T-helper 2 cell treated with Interferon-gamma antibody and Interleukin-4, amounts not matched to agents 100 ng/mL and 5 ng/mL, for 36 hours (primary cell): ENCODE measurements around the gene PTPRF. TPM values are rescaled to one million over a fixed set of nuclear protein-coding genes. Genes with fewer than 3 reads are reported as not detected.
"Not testable (repeated sequence)": the region's sequence is repeated elsewhere in the genome, so short reads cannot be mapped to it uniquely, and the experiment has no call there.

ENCODE experiments used
- intact Hi-C: fragments of 100-400 bp; cut with micrococcal nuclease; formaldehyde crosslinking; loops from one replicate; pipeline ENCODE4 v1.15.1; 2023
- total RNA-seq: library from RNA; stranded (reverse); gene quantifications from 2 replicates; pipeline ENCODE4 v1.2.3, GENCODE V29; 2022

Gene PTPRF
- total RNA-seq, 1 donor from 2014 or later: 2.6 TPM

DNA sequence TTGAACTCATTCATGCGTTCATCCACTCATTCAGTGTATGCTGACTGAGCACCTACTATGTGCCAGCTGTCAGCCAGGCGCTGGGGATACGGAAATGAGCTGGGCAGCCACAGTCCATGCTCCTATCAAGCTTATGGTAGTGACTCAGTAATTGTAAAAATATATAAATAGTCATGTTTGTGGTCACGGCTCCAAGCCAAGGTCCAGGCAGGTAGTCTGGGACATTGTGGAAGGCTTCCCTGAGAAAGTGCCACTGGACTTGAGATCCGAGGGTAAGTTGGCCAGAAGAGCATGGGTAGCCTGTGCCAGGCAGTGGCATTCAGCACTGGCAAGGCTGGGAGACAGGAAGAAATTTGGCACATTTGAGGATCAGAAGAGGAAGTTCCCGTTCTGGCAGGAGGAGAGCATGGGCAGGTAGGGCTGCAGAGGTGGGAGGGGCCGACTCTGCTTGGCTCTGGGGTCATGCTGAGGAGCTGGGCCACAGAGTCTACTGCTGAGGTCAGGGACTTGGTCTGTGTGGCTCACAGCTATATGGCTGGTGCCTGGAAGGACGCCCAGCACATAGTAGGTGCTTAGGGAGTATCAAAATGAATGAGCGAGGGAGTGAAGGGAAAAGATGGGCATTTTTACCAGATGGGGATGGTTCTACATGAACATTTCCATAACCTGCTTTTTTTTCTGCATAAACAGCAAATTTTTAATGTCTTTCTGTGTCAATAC lies 6.9 kb downstream of the PTPRF start:
- intact Hi-C loops: no loop called here

DNA sequence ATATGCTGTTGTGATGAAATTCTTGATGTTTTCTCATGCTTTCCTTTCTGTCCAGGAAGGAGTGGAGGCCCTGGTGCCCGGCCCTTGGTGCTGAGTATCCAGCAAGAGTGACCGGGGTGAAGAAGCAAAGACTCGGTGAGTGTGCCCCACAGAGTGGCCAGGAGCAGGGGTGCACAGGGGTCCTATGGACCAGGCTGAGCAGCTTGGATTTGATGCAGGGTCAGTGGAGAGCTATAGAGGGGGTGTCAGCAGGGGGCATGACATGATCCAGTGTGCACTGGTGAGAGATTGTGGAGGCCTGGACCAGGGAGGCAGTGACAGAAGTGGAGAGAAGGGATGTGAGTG lies 7.4 kb downstream of the PTPRF start:
- intact Hi-C loops: no loop called here

GRCh38 chr1:43538969-43539368 lies 8.3 kb downstream of the PTPRF start:
- intact Hi-C loops: no loop called here

DNA sequence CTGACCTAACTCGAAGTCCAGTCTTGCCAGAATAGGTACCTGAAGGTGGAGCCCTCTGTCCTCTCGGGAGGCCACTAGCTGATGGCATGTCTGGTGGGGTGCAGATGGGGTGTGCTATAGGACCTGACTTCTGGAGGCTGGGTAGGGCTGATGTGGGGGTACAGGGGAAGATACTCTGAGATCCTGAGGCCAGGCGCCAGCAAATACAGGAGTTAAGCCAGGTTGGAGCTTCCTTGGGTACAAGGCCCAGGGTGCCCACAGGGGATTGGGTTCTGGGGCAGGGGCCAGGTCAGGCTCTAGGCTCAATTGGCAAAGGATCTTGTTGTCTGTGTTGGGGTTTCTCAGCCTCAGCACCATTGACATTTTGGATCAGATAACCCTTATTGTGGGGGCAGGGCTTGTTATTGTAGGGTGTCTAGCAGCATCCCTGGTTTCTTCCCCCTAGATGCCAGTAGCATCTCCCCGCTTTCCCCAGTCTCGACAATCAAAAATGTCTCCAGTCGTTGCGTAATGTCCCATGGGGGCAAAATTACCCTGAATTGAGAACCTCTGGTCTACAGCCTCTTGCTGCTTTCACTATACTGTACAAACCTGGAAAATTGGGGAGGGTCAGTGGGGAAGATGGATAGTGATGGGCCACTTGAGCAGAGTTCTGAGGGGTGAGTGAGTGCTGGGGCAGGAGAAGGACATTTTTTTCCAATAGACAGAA lies 9.2 kb downstream of the PTPRF start:
- intact Hi-C loops: no loop called here

GRCh38 chr1:43540653-43541071 lies 10.0 kb downstream of the PTPRF start:
- intact Hi-C loops: no loop called here

GRCh38 chr1:43541141-43541540 lies 10.5 kb downstream of the PTPRF start:
- intact Hi-C loops: no loop called here

- intact Hi-C loops: no loop called here
Observed at GRCh38 chr1:43541721-43542401, 11.2 kb downstream of the PTPRF start.

DNA sequence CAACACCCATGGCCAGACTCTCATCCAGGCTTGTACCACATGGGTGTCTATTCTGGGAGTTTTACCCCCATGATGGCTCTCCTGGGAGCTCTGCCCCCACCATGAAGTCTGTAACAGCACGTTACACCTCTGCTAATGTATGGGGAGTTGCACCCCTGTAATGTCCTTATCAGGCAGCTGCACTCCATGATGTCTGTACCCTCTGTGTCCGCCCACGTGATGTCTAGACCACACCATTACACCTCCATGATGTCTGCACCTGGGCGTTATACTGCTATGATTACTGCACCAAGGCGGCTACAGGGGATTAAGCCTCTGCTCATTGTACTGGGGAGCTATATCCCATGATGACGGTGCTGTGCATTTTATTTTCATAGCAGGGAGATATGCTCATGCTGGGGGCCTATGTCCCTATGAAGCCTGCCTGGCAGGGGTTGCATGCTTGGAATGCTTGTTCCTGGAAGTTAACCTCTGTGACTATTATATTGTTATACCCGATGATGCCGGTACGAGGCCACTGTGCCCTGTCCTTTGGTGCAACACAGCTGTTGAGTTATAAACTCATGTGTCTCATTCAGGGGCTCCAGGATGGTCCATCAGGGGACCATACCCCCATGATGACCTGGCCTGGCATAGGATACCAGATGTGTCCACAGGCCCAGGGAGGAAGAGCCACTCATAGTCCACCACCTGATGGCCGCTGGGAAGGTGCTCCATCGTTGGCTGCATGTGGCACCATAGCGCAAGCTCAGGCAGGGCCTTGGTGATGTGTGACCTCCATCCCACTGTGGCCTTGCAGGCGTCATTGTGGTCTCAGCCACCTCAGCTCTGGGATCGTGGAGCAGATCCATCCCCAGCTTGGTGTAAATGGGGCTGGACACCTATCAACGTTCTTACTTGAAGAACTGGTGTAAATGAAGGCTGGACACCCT lies 12.1 kb downstream of the PTPRF start:
- intact Hi-C loops: no loop called here

DNA sequence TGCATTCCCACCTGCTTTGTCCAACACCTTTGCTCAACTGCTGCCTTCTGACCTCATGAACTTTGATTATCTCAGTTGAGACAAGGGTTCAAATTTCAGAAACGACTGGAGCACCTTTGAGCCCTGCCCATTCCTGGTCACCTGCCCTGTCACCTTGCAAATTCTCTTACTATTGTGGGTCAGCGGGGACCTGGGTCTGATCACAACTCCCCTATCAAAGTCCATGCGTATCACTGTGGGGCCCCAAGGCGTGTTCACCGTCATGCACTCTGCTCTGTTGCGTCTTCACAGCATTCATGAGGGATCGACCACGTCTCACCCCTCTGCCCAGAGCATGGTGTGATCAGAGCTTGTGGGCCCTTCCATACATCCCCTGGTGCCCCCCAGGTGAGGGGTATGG lies 12.9 kb downstream of the PTPRF start:
- intact Hi-C loops: no loop called here

DNA sequence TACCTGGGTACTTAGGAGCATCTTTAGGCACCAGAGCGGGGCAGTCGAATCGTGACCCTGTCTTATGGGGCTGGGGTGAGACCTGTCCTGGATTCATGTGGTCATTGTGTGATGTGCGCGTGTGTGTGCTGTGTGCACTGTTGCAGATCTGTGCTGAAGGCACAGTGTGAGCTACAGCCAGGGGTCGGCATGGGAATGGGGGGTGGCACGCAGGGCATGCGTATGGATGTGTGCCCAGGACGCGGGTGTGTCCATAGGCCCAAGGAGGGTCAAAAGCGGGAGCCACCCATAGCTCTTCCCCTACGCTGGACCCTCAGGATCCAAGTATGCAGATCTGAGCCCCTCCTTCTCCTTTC lies 14.6 kb downstream of the PTPRF start:
- intact Hi-C loops: no loop called here

- intact Hi-C loops: no loop called here
Observed at GRCh38 chr1:43545695-43546387, 15.2 kb downstream of the PTPRF start.

DNA sequence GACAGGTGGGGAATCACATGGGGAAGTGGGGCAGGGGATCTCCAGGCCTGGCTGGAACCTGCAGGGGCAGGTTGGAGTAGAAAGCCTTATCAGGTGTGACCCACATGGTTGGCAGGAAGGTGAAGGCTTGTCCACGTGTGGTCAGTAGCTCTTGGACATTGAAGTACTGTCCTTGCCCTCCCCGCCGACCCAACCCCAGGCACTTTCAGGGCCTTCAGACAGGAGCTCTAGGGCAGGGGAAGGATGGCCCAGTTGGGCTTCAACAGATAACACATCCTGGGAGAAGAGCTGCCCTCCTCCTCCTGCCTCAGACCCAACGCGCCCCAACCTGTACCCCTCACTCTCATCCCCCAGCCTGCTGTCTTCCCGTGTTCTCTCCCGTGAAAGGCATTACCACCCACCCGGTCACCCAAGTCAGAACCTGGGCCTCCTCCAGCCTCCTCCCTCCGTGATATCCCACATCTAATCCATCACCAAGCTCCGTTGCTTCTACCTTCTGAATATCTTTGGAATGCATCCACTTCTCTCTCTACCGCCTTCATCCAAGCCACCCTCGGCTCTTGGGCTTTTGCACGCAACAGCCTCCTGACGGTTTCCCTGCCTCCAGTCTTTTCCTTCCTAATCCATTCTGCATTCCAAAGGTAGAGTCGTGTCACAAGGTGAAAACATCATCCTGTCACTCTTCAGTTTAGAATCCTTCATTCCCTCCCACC lies 15.9 kb downstream of the PTPRF start:
- intact Hi-C loops: no loop called here

- intact Hi-C loops: no loop called here
Observed at GRCh38 chr1:43547538-43548072, 16.9 kb downstream of the PTPRF start.

- intact Hi-C loops: no loop called here
Observed at GRCh38 chr1:43548285-43549271, 17.9 kb downstream of the PTPRF start.

DNA sequence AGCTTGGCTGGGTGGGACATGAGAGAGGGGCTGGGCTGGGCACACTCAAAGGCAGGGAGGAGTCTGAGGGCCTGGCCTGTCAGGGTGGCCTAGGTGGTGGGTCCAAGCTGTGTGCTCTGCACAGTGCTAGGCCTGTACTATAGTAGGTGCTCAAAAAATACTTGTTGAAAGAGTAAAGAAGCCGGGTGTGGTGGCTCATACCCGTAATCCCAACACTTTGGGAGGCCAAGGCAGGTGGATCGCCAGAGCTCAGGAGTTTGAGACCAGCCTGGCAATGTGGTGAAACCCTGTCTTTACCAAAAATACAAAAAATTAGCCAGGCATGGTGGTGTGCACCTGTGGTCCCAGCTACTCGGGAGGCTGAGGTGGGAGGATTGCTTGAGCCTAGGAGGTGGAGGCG lies 18.7 kb downstream of the PTPRF start:
- intact Hi-C loops: not testable (repeated sequence)

DNA sequence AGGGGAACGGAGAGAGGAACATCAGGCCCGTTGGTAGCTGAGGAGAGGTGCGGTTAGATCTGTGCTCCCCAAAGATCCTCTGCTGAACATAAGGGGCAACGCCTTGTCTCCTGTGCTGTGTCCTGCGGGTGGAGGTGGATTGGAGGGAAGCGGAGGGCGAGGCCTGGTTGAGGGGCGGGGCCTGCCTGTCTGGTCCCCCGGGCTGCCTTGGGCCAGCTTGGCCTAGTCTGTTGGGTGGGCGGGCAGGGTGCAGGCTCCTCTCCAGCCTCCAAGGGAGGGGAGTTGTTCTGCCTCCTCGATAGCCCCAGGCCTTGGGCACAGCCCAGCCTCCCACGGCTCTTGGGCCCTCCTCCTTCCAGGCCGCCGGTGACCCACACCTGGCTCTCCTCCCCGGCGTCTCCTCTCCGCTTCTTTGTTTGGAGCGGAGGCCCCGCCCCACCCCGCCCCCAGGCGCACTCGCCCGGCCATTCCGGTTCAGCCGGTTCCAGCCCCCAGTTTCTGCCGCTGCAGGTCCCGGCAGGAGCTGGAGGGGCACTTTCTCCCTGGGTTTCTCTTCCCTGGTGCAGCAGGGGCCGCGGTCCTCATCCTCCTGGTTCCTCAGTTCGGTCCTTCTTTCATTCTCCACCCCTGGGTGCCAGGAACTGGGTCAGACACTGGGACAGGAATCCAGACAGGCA lies 19.4 kb downstream of the PTPRF start:
- intact Hi-C loops: no loop called here

DNA sequence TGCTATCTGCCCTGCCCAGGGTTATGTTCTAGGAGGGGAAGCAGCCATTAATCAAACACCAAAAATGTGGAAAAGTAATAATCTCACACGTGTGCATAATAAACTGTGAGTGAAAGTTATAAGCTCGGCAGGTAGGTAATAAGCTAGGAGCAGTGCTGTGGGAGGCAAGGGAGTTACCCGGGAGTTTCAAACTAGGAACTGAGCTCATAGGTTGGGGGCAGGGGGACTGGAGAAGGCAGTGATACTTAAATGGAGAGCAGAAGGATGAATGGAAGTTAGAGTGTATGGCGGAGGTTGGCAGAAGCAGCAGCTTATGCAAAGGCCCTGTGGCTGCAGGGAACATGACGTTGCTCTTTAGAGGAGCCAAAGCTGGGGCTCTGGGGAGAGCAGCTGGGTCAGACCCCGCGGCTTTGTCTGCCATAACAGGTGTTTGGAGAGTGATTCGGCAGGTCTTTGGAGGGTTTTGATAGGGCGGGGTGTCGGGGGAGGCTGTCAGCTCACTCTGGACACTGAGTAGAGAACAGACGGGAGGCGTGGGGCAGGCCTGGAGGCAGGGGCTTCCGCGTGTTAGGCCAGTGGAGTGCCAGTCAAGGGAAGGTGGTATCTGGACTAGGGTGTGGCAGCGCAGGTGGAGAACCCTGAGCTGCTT lies 20.0 kb downstream of the PTPRF start:
- intact Hi-C loops: no loop called here

GRCh38 chr1:43551396-43551888 lies 20.8 kb downstream of the PTPRF start:
- intact Hi-C loops: no loop called here
